Endothelial cell of umbilical vein (primary cell): Measurements from ENCODE around the gene PTPN23. TPM values are rescaled to one million over a fixed set of nuclear protein-coding genes. Genes with fewer than 3 reads are reported as not detected.

Experiments used
- BruUV-seq: library from RNA; stranded (reverse); fragments of 400-500 nt; replicated peaks from 2 replicates; lab custom pipeline; 2021; lab: Mats Ljungman, UMichigan
- CTCF ChIA-PET: fragments of 300-600, 350-600 bp; sonication (Branson Sonifier 250); formaldehyde crosslinking; loops from one replicate; lab custom pipeline; 2021; ENCODE audit warnings: antibody characterized with exemption, inconsistent platforms; lab: Charles Lee
- POLR2A ChIA-PET: fragments of 300-600, 350-600 bp; sonication (Branson Sonifier 250); formaldehyde crosslinking; loops from one replicate; lab custom pipeline; 2021; ENCODE audit warnings: antibody characterized with exemption, inconsistent platforms; lab: Charles Lee
- DNase-seq: peaks from one replicate; pipeline ENCODE4 v3.0.0-alpha.2; 2011; ENCODE audit warnings: low read depth, low spot score
- FAIRE-seq: peaks from 2 replicates; lab custom pipeline; 2011; peaks lifted over from hg19 to GRCh38; lab: Jason Lieb, UNC
- H2AFZ ChIP-seq: 2 replicates; pipeline ENCODE4 v1.6.0; 2012; ENCODE audit warnings: low read depth, low read length, control low read depth, inconsistent platforms
- H3K27ac ChIP-seq: 2 replicates; pipeline ENCODE4 v1.5.1; 2011; ENCODE audit warnings: low read depth, mild to moderate bottlenecking, control low read depth, low read length, moderate library complexity; ENCODE audit not compliant: insufficient read depth
- H3K27me3 ChIP-seq, 2 experiments: 2 replicates each; pipeline versions ENCODE4 v1.6.0 to v1.6.1; 2011; ENCODE audit warnings: low read length in 2 of 2, mixed read lengths in 1 of 2; ENCODE audit not compliant: control insufficient read depth in 2 of 2, insufficient read depth in 2 of 2
- H3K36me3 ChIP-seq, 2 experiments: 2 replicates in 1 of 2; 3 replicates in 1 of 2; pipeline ENCODE4 v1.5.1; 2011; ENCODE audit warnings: low read length in 2 of 2, mild to moderate bottlenecking in 1 of 2, moderate library complexity in 1 of 2; ENCODE audit not compliant: control insufficient read depth in 2 of 2, insufficient read depth in 2 of 2; ENCODE audit errors: extremely low read depth in 1 of 2
- H3K4me1 ChIP-seq: 3 replicates; pipeline ENCODE4 v1.5.1; 2011; ENCODE audit warnings: mild to moderate bottlenecking, low read length; ENCODE audit not compliant: control insufficient read depth, insufficient read depth; ENCODE audit errors: extremely low read depth
- H3K4me2 ChIP-seq: 2 replicates; pipeline ENCODE4 v1.6.1; 2011; ENCODE audit warnings: low read length, control low read depth, mixed read lengths; ENCODE audit not compliant: insufficient read depth
- H3K4me3 ChIP-seq, 3 experiments: fragments of 200-600 bp in 1 of 3; sonication (generic), shearing (Covaris generic) in 1 of 3; replicated peaks in 1 of 3; 2 replicates each; pipeline ENCODE4 v1.5.1; 2011 to 2016; ENCODE audit warnings: control low read depth in 3 of 3, low read length in 3 of 3, mild to moderate bottlenecking in 2 of 3, inconsistent platforms in 1 of 3, low read depth in 1 of 3, moderate library complexity in 1 of 3; ENCODE audit not compliant: insufficient read depth in 1 of 3
- H3K79me2 ChIP-seq: 2 replicates; pipeline ENCODE4 v1.6.0; 2012; ENCODE audit warnings: low read length, inconsistent platforms; ENCODE audit not compliant: control insufficient read depth, insufficient read depth
- H3K9ac ChIP-seq: replicated peaks from 2 replicates; pipeline ENCODE3; 2011; ENCODE audit warnings: low read length, control low read depth; ENCODE audit not compliant: insufficient read depth; ENCODE audit errors: extremely low read depth
- H3K9me1 ChIP-seq: replicated peaks from 3 replicates; pipeline ENCODE4 v1.6.0; 2011; ENCODE audit warnings: mild to moderate bottlenecking, low read length; ENCODE audit not compliant: control insufficient read depth, insufficient read depth; ENCODE audit errors: extremely low read depth
- H3K9me3 ChIP-seq: replicated peaks from 2 replicates; pipeline ENCODE4 v1.5.1; 2012; ENCODE audit warnings: low read length, inconsistent platforms; ENCODE audit not compliant: control insufficient read depth, insufficient read depth
- H4K20me1 ChIP-seq: replicated peaks from 2 replicates; pipeline ENCODE3; 2011; ENCODE audit warnings: mild to moderate bottlenecking, low read length; ENCODE audit not compliant: control insufficient read depth, insufficient read depth; ENCODE audit errors: extremely low read depth
- CTCF ChIP-seq, 2 donors: IDR thresholded peaks; 1 replicate in 1 of 2; 2 replicates in 1 of 2; pipeline ENCODE4 v1.5.1; 2011; ENCODE audit warnings: low read length in 2 of 2, mild to moderate bottlenecking in 2 of 2, moderate library complexity in 2 of 2, control low read depth in 1 of 2, inconsistent platforms in 1 of 2, low read depth in 1 of 2; ENCODE audit not compliant: insufficient read depth in 1 of 2; ENCODE audit errors: extremely low read depth in 1 of 2
- EZH2 ChIP-seq: IDR thresholded peaks from 2 replicates; pipeline ENCODE4 v1.6.1; 2012; ENCODE audit warnings: borderline replicate concordance, low read depth, mild to moderate bottlenecking, moderate library complexity, low read length, inconsistent platforms; ENCODE audit not compliant: severe bottlenecking
- FOS ChIP-seq: IDR thresholded peaks from 2 replicates; pipeline ENCODE4 v1.6.1; 2011; ENCODE audit warnings: mild to moderate bottlenecking, low read length, moderate library complexity, borderline replicate concordance; ENCODE audit not compliant: insufficient read depth
- GATA2 ChIP-seq: IDR thresholded peaks from 2 replicates; pipeline ENCODE4 v1.7.0; 2011; ENCODE audit warnings: low read depth, mild to moderate bottlenecking, moderate library complexity, mixed read lengths, low read length; ENCODE audit not compliant: insufficient read length, insufficient read depth
- JUN ChIP-seq: IDR thresholded peaks from 2 replicates; pipeline ENCODE4 v1.6.1; 2011; ENCODE audit warnings: borderline replicate concordance, low read depth; ENCODE audit not compliant: insufficient read length, insufficient read depth
- MAX ChIP-seq: IDR thresholded peaks from 2 replicates; pipeline ENCODE4 v1.6.1; 2011; ENCODE audit not compliant: insufficient read depth, insufficient read length
- MYC ChIP-seq: IDR thresholded peaks from one replicate; pipeline ENCODE4 v1.6.1; 2011; ENCODE audit warnings: mild to moderate bottlenecking, low read depth, low read length
- POLR2A ChIP-seq: IDR thresholded peaks from 2 replicates; pipeline ENCODE4 v1.6.1; 2012; ENCODE audit warnings: low read depth, mild to moderate bottlenecking, control low read depth, low read length
- POLR2AphosphoS5 ChIP-seq: IDR thresholded peaks from 2 replicates; pipeline ENCODE4 v1.6.1; 2012; ENCODE audit warnings: low read depth, mild to moderate bottlenecking, control low read depth, low read length, moderate library complexity; ENCODE audit not compliant: insufficient read depth
- dilution Hi-C: fragments of 300-500 bp; cut with MboI; formaldehyde crosslinking; loops from one replicate; pipeline ENCODE4 v1.15.0; 2019; ENCODE audit warnings: low sequenced_read_pairs; ENCODE audit not compliant: extremely low pct_ligation_motif_present
- intact Hi-C: fragments of 100-400 bp; cut with micrococcal nuclease; formaldehyde crosslinking; loops from one replicate; pipeline ENCODE4 v1.10.0; 2022
- polyA plus RNA-seq, 4 experiments: library from polyadenylated mRNA; depleted of rRNA in 3 of 4; stranded (reverse) in 3 of 4; unstranded in 1 of 4; fragments of >200 nt; gene quantifications; 2 replicates each; pipeline versions ENCODE4 v1.2.1 to v1.2.3, GENCODE V29; 2011 to 2012; ENCODE audit warnings: missing spikeins in 1 of 4
- total RNA-seq: library from RNA; stranded (reverse); gene quantifications from 2 replicates; pipeline ENCODE4 v1.2.3, GENCODE V29; 2021

PTPN23 gene
- total and polyA plus RNA-seq, 2 donors (not counting 3 experiments of a cell fraction or from before 2014, with no cell fraction given) = 8.5 to 63.5 TPM

GRCh38 chr3:47399531-47400270 lies 18.9 kb downstream of the PTPN23 start:
- H3K79me2 ChIP-seq = peaks cover 23% of the 10 kb centered on the region
- no peak overlapping the region for H2AFZ ChIP-seq
- no peaks in the 10 kb centered on the region for H3K9me3 ChIP-seq
- BruUV-seq = no TSS peak
- intact Hi-C loops (no loop called here), dilution Hi-C loops (no loop called here)
- no peak overlapping the region for H3K27ac ChIP-seq
- peaks cover 6% of the 10 kb centered on the region for H3K4me1 ChIP-seq
- peaks cover 0 to 7% of the 10 kb centered on the region in 2 experiments for H3K36me3 ChIP-seq
- ChIA-PET POLR2A (no interaction called here), CTCF (interaction anchor here (1.2 to 1.4 kb wide), 2 partner anchors 21 to 22 kb away, joined by 3 read pairs; no protein-coding TSS in a partner anchor)
- no peaks in the 10 kb centered on the region for H3K9me1 ChIP-seq
- H4K20me1 ChIP-seq = no peaks in the 10 kb centered on the region
- TF ChIP-seq POLR2A (no peak), MYC (no peak)
- DNase-seq (no peak), FAIRE-seq (no peak)
- no peaks in the 10 kb centered on the region for H3K27me3 ChIP-seq
- H3K9ac ChIP-seq = no peak overlapping the region
- H3K4me2 ChIP-seq = no peak overlapping the region
- no peak overlapping the region for H3K4me3 ChIP-seq

- Histone ChIP-seq H4K20me1 (no peaks in the 10 kb centered on the region), H3K4me2 (no peak overlapping the region), H3K27ac (no peak overlapping the region), H3K9ac (no peak overlapping the region), H3K36me3 (peaks cover 0 to 27% of the 10 kb centered on the region in 2 experiments), H3K9me3 (no peaks in the 10 kb centered on the region), H2AFZ (no peak overlapping the region), H3K4me3 (no peak overlapping the region), H3K79me2 (peaks cover 10% of the 10 kb centered on the region), H3K9me1 (no peaks in the 10 kb centered on the region), H3K4me1 (no peaks in the 10 kb centered on the region), H3K27me3 (no peaks in the 10 kb centered on the region)
- POLR2A ChIA-PET = no interaction called here
- no TSS peak for BruUV-seq
- no peak for TF ChIP-seq CTCF (IDR thresholded peaks at IDR 0.05; ENCODE audit: extremely low read depth in 1 of 2, insufficient read depth in 1 of 2, low read depth in 1 of 2, low read length in 2 of 2)
- TF ChIP-seq POLR2A = no peak
- TF ChIP-seq JUN = no peak
- no peak for TF ChIP-seq MYC
- no peak for TF ChIP-seq POLR2AphosphoS5
- no peak for TF ChIP-seq MAX
- TF ChIP-seq GATA2 = no peak
- no peak for TF ChIP-seq EZH2
- TF ChIP-seq FOS = no peak
- dilution Hi-C loops = no loop called here
- CTCF ChIA-PET = interaction anchor here (0.9 to 1.8 kb wide), 5 partner anchors 8 to 18 kb away, joined by 3 to 5 read pairs (median 3); no protein-coding TSS in a partner anchor
- DNase-seq (no peak), FAIRE-seq (no peak)
- intact Hi-C loops = no loop called here
Measured at GRCh38 chr3:47404431-47404876, 23.6 kb downstream of the PTPN23 start.
